RKO (cell line): ENCODE data around the gene HMGN3.

Experiments used
- DNase-seq: peaks from one replicate; pipeline ENCODE4 v3.0.0-alpha.2; 2016; ENCODE audit warnings: low spot score

Gene HMGN3

GRCh38 chr6:79232696-79233462 lies 1.6 kb downstream of the HMGN3 start:
- no peak for DNase-seq

DNA sequence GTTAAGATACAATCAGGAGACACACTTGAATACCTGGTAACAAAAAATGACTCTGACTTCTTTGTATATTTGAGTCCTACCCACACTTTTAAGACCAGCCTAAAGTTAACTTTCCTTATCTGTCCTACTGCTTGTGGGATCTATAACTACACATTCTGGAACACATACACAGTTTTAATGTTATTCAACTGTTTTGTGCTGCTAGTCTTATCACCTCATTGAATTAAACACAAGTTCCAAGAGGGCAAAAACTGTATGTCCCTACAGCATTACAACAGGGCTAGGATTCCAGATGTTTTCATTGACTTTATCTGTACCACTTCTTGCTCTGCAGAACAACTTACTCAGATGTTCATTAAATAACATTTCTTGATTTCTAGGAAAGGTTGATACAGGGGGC lies 2.8 kb downstream of the HMGN3 start:
- no peak for DNase-seq

DNA sequence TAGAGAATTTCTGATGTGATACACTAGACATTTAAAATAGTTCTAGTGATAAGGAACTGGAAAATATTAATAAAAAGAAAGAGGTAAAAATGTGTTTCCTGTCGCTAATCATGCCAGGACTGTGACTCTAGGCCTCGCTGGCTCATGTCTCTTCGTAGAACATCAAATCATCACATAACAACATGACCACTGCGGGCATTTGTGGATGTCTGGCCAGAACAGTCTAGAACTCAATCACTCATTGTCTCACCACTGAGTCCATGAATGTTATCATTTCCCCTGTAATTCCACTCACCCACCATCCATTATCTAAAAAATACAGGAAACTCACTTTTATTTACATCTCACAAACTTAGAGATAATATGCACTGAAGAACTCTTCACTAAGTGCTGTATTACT lies 3.4 kb downstream of the HMGN3 start:
- no peak for DNase-seq

- DNase-seq, result no peak
These were observed 4.3 kb downstream of the HMGN3 start for GRCh38 chr6:79230149-79230548.

- no peak for DNase-seq
These were observed 7.0 kb downstream of the HMGN3 start for GRCh38 chr6:79227445-79227844.

- no peak for DNase-seq
These were observed 7.8 kb downstream of the HMGN3 start for GRCh38 chr6:79226660-79227059.

DNA sequence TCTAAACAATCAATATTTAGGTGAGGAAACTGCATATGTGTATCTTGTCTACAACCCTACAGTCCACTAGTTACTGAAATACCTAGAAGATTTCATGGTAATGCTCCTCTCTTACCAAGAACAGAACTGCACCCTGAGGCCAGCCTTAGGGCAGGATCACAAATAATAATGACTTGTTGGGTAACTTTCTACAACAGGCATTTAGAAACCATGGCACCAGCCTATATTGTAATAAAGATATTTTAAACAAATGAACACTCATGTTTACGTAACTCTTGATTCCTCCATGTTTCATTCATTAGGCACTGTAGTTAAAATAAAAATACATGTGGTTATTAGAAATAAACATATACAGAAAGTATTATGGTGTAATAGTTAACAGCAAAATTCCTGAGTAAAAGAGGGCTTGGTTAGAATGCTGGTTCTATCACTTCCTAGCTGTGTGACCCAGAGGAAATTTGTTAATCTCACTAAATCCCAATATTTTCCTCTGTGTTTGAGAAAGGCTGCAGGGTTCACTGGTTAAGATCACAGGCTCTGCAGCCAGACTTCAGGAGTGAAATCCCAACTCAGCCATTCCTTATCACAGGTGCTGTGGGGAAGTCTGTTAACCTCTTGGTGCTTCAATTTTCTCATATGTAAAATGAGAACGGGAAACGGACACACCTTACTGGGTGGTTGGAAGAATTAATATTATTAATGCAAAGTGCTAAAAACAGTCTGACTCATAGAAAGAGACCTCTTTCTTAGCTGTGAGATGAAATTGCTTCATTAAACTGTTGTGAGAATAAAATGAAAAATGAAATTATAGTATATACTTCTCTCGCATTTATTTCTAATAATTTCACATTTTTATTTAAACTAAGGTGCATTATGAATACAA lies 8.5 kb downstream of the HMGN3 start:
- DNase-seq, result no peak

DNA sequence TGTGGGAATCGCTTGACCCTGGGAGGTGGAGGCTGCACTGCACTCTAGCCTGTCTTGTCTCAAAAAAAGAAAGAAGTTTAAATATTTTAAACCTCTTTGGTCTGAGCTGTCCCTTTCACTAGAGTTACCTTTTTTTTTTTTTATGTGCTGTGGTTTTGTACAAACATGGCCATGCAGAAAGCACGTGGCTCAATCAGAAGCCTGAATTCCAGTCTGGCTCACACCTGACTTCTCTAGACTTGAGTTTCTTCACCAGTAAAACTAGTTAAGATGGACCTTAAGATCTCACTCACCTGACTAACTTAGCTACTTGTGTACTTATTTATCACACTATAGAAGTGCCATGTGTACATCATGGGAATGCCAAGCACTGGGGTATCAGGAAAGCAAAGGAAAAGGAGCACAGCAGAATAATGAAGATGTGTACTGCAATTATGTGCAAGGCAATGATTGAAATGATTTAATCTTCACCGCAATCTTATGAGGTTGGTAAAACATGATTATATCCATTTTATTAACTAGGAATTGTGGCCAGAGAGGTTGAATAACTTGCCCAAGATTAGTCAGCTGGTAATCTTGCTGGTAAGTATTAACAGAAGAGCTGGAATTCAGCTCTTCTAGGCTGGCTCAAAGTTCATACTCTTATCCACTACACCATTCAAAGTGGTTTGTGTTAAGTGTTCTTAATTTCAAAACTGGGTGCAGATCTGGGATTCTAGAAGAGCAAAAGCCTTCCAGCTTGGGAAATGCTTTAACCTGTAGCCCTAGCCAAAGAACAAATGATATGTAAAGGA lies 10.7 kb downstream of the HMGN3 start:
- DNase-seq, result no peak

DNA sequence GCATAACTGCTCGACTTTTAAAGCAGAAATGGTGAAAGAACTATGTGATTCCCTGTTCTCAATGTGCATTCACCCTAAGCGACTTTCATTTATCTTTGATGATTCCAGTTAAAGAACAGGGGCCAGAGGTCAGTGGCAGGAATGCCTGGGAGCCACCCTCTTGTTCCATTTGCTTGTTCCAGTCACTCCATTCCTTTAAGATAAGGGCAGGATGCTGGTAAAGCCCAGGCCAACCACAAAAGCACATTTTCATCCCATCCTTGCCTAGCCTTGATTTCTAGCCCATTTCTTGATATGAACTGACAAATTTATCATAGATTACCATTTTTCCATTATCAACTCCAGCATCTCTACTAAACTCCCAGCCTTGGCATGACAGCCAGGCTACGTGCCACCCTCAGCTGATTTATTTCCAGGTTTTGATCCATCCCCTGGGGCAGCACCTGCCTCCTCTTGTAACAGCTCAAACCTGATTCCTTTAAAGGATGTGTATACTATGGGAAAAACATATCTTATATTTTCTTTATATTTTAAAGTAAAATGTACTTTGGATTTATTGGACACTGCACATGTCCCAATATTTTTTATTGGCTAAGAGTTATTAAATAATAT lies 19.2 kb downstream of the HMGN3 start:
- DNase-seq, result no peak

GRCh38 chr6:79212859-79213258 lies 21.6 kb downstream of the HMGN3 start:
- DNase-seq, result no peak

- DNase-seq, result no peak
These were observed 25.7 kb downstream of the HMGN3 start for GRCh38 chr6:79208816-79209215.

- no peak for DNase-seq
These were observed 30.7 kb downstream of the HMGN3 start for GRCh38 chr6:79203753-79204253.

DNA sequence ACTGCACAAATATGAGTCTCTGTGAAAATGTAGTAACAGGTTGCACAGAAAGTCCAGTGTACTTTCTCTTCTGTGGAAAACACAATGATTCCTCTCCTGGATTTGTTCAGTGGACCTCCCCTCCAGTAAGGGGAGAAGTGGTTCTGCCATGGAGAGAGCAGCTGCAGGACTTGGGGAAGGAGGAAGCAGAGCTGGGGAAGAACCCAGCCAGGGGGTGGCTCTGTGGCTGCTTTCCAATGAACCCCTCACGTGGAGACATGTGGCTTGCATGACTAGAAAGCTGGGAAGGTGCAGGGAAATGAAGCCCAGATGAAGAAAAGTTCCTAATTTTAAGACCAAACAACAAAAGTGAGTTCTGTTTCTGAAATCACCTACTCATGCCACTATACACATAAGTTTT lies 31.9 kb downstream of the HMGN3 start:
- DNase-seq, result no peak

DNA sequence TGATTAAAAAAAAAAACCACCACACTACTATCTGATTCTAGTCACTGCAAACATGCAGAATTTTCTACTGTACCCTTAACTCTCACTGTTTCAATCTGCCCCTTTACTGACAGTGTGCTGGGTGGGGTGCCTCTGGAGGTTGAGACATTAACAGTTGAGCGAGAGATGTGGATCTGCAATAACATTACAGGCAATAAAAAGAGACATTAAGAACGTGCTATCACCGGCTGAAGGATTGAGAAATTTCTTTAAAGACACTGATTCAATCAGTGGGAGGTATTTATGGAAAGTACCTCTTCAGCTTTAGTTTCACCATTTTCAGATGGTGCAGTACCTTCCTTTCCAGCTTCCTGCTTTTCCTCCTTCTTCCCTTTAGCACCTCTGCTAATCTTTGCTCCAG lies 32.5 kb downstream of the HMGN3 start:
- no peak for DNase-seq

- DNase-seq, result no peak
These were observed 33.3 kb downstream of the HMGN3 start for GRCh38 chr6:79201143-79201542.

- DNase-seq, result no peak
These were observed 37.6 kb downstream of the HMGN3 start for GRCh38 chr6:79196912-79197311.

GRCh38 chr6:79193971-79194370 lies 40.5 kb downstream of the HMGN3 start:
- DNase-seq, result no peak

GRCh38 chr6:79189760-79190350 lies 44.6 kb downstream of the HMGN3 start:
- DNase-seq, result no peak

- no peak for DNase-seq
These were observed 45.5 kb downstream of the HMGN3 start for GRCh38 chr6:79188885-79189480.

DNA sequence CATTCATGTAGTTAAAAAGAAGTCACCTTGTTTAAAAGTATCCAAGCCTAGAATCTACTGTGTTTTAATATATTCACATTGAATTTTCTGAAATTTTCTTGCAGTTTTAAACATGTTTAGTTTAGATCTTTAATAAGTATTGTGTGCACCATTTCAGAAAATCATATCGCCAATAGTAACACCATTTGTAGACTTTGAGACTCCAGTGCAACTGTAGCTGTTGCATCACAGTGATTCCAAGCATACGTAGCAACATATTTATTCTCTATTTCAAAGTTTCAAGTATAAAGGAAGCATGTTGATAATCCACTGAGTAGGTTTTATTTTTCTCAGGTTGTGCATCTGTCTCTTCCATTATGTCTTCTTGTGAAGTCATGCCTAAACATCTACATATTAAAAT lies 46.4 kb downstream of the HMGN3 start:
- DNase-seq, result no peak

DNA sequence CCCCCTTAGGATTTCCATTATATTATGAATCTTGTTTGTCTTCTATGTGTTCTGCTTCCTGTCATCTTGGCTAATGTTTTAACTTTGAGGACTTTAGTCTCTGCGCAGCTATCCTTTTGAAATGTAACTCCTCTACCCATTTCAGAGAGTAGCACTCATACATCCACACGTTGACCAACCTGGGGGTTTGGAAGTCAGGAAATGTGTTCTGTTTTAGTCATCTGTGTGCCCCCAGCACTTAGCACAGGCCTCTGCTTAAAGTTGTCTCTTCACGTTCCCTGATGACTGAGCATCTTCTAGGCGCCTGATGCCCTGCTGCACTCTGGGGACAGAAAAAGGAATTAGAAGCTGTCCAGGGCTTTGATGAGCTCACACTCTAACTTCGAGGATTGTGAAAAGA lies 47.9 kb downstream of the HMGN3 start:
- DNase-seq, result no peak
